OCI-LY7 (cell line): ENCODE results near the gene PCDHA4.

Source experiments
- CTCF ChIP-seq: fragments of 200-600 bp; sonication (generic); conservative IDR thresholded peaks from 2 replicates; pipeline ENCODE4 v1.5.1; 2014; ENCODE audit warnings: mild to moderate bottlenecking, antibody characterized with exemption, low read length, moderate library complexity, mixed read lengths
- EZH2phosphoT487 ChIP-seq: fragments of 200-600 bp; sonication (generic); IDR thresholded peaks from 2 replicates; pipeline ENCODE4 v1.6.1; 2018; ENCODE audit warnings: low read depth, borderline replicate concordance, mild to moderate bottlenecking, mixed run types, antibody characterized with exemption, low read length, moderate library complexity, mixed read lengths

GRCh38 chr5:140857177-140857986 is 50.5 kb downstream of the PCDHA4 start:
- TF ChIP-seq EZH2phosphoT487 (no peak), CTCF (no peak)
